GM21526 (cell line): ENCODE measurements around the gene FOXA2.
"Not testable (repeated sequence)": the region's sequence is repeated elsewhere in the genome, so short reads cannot be mapped to it uniquely, and the experiment has no call there.

Experiments
- ATAC-seq: cut with Tn5 transposase; IDR thresholded peaks from one replicate; pipeline ENCODE4 v1.9.1; 2021; ENCODE audit warnings: moderate library complexity; ENCODE audit not compliant: unreplicated experiment, low FRiP score

Gene FOXA2

DNA sequence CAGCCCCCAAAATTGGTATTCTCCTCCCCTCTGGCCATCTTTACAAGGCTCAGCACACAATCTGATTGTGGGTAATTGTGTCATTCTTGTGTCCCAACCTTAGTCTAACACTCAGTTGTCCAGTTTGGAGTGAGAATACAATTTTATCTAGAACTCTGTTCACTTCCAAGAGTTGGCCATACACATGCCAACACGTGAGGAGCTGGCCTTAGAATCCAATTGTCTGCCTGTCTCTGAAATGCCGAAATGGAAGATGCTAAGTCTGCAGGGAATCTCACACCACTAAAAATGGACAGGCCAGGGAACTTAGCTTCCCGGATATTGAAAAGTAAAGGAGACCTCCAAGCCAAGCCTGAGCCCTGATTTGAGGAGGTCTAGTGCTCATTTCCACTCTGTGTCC lies 12.3 kb downstream of the FOXA2 start:
- no peak for ATAC-seq

GRCh38 chr20:22569353-22569752 lies 15.0 kb downstream of the FOXA2 start:
- no peak for ATAC-seq

DNA sequence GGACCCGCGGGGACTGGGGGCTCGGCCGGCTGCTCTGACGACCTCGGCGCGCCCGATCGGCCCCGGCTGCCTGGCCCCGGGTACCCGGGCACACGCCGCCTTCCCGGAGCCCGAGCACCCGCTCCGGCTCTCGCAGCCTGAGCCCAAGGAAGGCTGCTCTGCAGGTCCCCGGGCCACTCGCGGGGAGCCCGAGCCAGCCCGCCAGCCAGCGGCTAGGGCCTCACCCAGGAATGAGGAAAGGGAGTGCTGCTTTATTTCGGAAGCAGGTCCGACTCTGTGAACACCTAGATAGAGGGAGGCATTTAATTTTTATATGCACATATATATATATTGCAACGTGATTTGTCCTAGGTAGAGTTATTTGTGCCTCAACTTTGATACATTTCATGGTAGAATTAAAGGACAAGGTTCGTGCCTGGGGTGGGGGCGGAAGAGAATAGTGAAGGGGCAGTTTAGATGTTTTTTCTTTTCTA lies 15.5 kb downstream of the FOXA2 start:
- ATAC-seq: no peak

DNA sequence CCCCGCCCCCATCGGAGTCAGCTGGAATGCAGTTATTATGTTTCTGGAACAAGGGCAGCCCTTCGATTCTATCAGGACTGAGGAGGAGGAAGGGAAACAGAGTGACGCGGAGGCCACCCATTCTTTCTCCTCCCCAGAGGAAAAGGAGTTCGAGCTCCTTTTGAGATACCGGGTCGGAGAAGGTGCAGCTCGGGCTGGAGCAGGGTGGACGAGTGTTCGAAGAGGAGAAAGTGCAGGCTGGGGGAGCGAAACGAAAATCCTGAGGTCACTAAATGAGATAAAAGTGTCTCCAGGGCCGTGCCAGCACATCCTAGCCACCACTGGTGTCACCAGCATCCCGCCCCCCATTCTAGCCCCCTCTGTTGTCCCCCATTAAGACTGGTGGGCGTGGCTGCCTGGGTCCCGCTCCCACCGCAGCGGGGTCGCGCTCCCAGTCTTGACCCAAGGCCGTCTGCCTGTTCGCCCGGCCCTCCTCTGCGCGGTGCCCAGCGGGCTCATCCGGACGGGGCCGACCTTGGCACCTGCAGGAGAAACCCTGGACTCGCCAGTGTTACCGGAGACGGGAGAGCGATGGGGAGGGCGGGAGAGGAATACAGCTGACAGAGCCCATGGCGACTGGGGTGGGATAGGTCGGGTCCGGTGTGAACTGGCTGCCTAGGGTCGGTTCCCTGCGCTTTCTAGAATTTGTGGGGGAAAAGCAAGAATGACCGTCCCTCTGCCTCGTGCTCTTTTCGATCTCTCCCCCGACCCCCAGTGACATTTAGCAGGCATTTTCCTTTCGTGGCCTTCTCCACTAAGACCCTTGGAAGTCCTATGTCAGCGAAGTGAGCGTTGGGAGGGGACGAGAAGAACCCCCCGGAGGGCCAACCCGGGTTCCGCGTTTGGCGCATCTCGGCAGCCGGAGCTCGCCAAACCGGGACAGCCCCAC lies 16.2 kb downstream of the FOXA2 start:
- no peak for ATAC-seq

GRCh38 chr20:22566876-22567658 lies 17.3 kb downstream of the FOXA2 start:
- no peak for ATAC-seq

- ATAC-seq: no peak
Measured at GRCh38 chr20:22563062-22563965, 21.1 kb downstream of the FOXA2 start.

DNA sequence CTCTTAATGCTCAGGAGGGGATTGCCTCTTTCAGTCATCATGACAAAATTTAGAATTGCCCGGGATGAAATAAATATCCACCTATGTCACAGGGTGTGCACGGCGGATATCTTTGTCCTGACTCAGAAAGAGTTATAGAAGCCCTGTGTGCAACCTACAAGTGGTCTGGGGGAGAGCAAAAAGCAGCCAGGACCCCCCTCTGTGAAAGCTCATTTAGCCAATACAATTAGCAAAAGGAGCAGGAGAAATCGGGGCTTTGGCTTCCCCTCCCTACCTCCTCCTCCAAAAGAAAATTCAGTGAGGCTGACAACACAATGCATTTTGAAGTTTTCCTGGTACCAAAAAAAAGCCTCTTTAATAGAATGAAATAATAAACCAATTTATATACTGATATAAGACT lies 21.8 kb downstream of the FOXA2 start:
- no peak for ATAC-seq

DNA sequence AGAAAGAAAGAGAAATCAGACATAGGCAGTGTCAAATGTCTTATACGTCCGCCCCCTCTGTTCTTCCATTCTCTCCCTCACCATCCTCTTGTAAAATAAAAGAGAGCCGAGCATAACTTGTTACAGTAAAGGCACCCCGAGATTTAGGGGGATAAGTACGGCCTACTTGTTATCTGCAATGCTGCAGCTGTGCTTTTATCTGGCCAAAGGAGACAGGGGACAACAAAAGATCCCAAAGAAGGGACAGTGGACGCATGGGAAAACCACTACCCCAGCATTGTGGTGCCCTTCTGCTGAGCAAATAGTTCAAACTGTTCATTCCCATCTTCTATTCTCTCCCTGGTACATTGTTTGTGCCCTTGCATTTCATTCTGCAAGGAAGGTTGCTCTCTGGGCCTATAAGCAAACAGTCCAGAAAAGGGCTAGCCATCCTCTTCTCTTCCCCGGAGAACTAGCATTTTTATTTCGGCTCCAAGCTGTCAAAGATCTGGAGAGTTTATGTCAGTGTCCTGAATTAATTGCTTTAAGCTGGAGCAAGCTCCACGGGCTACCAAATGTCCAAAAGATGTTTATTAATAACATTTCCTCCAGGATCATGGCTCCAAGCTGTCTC lies 22.3 kb downstream of the FOXA2 start:
- no peak for ATAC-seq

DNA sequence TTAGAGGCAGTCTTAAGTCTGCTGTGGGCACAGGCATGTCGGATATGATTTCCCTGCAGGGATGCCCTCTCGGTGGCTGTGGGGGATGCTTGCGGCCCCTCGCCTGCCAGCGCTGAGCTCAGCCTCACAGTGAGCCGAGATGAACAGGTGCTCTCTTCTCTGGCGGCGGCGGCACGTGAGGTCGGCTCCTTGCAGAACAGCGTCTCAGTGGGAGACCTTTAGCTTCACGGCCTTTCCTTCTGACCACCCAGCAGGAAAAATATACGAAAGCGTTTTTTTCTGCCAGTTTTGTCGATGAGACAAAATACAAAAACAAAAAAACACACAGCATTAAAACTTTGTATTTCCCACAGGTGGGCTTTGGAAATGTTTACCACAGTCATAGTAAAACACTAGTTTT lies 23.6 kb downstream of the FOXA2 start:
- no peak for ATAC-seq

- ATAC-seq: no peak
Measured at GRCh38 chr20:22559711-22560318, 24.6 kb downstream of the FOXA2 start.

- ATAC-seq: no peak
Measured at GRCh38 chr20:22557403-22558276, 26.7 kb downstream of the FOXA2 start.

- no peak for ATAC-seq
Measured at GRCh38 chr20:22556565-22557056, 27.8 kb downstream of the FOXA2 start.

DNA sequence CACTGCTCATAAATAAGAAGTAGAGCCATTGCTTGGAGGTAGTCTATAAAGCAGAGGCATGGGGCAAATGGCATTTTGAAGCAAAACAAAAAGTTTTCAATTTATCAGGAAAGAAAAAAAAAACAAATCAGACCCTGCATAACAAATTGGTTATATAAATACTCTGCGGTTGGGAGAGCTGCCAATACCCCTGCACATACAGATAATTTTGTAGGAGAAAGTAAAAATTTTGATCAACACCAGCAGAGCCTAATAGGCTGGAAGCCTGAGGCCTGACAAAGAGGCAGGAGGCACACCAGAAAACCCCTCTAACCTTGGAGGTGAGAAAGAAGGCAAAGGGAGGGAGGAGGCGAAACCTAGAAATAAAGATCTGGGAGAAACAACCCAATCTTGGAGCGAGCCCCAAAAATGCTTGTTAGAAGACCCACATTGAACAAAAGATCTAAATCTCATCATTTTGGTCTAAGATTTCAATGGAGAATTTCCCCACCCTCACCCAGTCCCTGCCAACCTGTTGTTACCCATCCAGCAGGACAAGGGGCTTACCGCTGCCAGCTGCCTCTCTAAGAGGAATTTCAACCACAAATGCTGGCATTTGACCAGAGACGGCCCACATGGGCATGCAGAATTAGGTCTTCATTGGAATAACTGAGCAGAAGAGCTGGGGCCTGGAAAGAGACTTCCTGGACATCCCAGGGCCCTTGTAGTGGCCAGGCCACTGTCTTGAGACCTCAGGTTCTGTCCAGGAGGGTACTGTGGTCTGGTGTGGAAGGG lies 28.4 kb downstream of the FOXA2 start:
- ATAC-seq: no peak

GRCh38 chr20:22554391-22554790 lies 30.0 kb downstream of the FOXA2 start:
- no peak for ATAC-seq

DNA sequence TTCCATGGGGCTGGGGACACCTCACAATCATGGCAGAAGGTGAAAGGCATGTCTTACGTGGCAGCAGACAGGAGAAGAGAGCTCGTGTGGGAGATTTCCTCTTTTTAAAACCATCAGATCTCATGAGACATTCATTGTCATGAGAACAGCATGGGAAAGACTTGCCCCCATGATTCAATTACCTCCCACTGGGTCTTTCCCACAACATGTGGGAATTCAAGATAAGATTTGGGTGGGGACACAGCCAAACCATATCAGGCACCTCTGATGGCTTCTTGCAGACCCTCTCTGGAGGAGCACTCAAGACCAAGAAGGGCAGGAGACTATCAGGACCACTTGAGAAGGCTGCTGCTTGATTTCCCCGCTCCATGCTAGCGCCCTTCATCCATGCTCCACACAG lies 33.9 kb downstream of the FOXA2 start:
- ATAC-seq: not testable (repeated sequence)

DNA sequence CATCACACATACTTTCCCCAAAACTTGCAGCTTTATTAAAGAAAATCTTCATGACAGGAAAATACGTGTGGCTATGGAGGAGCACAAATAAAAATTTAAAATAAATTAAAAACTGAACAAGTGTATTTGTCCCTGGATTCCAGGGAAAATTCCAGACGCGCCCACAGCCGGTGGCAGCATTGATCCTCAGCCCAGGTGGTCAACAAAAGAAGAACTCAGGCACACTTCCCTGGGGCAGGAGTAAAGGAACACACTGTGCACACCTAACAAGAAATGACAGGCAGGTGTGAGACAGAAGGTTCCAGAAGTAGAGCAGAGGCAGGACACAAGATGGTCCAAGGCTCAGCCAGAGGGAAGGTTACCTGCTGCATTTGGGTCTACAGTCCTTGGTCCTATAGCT lies 36.3 kb downstream of the FOXA2 start:
- no peak for ATAC-seq

GRCh38 chr20:22546344-22546743 lies 38.0 kb downstream of the FOXA2 start:
- ATAC-seq: no peak

DNA sequence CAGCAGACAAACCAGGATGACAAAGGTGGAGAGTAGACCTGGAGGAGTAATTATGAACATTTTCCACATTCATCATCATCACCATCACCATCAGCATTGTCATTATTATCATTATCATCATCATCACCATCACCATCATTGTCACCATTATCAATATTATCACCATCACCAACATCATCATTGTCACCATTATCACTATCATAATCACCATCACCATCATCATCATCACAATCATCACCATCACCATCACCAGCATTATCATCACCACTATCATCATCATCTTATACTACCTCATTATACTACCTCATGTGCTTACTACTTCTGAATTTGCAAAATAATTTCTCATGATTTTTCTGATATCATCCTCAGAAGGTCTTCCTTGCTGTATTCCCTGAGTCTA lies 39.3 kb downstream of the FOXA2 start:
- no peak for ATAC-seq
